ENCODE measurements around the gene ZMIZ1.

GRCh38 chr10:79200346-79200745 lies 131.6 kb downstream of the ZMIZ1 start:
- TF ChIP-seq RAD21 (conservative IDR thresholded peaks at IDR 0.05) (no peak), EZH2 (IDR thresholded peaks at IDR 0.05; ENCODE audit: borderline replicate concordance, insufficient read depth, low read length, poor library complexity, severe bottlenecking) (no peak), POLR2AphosphoS5 (IDR thresholded peaks at IDR 0.05) (no peak), REST (IDR thresholded peaks at IDR 0.05; ENCODE audit: borderline replicate concordance) (no peak)
- TF ChIP-seq, protein P1, sequence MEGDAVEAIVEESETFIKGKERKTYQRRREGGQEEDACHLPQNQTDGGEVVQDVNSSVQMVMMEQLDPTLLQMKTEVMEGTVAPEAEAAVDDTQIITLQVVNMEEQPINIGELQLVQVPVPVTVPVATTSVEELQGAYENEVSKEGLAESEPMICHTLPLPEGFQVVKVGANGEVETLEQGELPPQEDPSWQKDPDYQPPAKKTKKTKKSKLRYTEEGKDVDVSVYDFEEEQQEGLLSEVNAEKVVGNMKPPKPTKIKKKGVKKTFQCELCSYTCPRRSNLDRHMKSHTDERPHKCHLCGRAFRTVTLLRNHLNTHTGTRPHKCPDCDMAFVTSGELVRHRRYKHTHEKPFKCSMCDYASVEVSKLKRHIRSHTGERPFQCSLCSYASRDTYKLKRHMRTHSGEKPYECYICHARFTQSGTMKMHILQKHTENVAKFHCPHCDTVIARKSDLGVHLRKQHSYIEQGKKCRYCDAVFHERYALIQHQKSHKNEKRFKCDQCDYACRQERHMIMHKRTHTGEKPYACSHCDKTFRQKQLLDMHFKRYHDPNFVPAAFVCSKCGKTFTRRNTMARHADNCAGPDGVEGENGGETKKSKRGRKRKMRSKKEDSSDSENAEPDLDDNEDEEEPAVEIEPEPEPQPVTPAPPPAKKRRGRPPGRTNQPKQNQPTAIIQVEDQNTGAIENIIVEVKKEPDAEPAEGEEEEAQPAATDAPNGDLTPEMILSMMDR (IDR thresholded peaks at IDR 0.05; ENCODE audit: poor library complexity, severe bottlenecking), result no peak
